DMS114 treated with DMSO at 0.1 percent for 48 hours (cell line): ENCODE results near the gene RBX1.
"Not testable (repeated sequence)": the region's sequence is repeated elsewhere in the genome, so short reads cannot be mapped to it uniquely, and the experiment has no call there.

ENCODE experiments used
- DNase-seq: peaks from one replicate; lab custom pipeline; 2025; ENCODE audit not compliant: unreplicated experiment; lab: John Stamatoyannopoulos, UW

RBX1 gene

DNA sequence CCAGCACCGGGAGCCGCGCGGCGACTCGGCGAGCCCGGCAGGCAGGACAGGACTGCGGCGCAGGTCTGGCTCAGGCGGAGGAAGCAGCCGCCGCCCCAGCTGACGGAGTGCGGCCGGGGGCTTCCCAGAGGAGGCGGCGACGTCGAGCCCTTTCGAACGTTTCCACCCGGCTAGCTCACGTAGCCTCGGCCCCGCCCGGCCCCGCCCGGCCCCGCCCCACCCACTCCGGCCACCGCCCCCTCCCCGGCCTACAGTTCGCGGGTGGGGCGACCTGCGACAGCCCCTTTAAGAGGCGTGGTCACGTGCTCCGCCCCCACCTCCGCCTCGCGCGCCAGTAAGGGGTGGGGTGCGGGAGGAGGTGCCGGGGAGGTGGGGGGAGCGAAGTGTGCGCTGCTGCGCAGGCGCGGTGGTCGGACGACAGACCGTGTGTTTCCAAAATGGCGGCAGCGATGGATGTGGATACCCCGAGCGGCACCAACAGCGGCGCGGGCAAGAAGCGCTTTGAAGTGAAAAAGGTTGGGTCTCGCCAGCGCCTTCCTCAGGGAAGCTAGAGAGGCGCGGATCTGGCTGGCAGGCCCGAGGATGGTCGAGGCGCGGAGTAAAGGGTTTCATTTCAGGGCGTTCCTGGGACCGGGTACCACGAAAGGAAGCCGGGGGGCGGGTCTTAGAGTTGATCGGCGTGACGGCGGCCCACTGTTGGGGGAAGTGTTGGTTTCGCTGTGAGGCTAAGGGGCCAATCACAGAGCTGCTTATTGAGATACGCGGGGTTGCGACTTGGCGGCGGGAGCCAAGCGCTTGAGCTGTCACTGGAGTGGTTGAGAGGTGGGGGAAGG is at the start of gene RBX1:
Gene RBX1 (plus strand): TSS at position 417 of the 833 bp plus-strand sequence. CDS start 21 bp downstream, at position 438.
- peak; percentile 93 for DNase-seq

DNA sequence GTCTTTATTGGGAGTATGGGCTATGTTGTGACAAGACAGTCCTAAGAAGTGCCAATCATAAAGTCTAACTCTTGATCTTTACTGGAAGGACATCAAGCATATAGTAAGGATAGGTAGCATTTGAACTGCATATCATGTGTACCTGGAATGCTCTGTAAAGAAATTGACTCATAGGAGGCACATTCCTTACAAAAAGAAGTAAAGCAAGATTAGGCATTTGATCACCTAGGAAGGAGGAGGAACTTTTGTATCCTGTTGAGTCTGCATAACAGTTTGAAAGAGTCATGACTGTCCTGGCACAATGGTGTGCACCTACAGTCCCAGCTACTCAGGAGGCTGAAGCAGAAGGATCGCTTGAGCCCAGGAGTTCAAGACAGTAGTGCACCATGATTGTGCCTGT is 47.1 kb upstream of the RBX1 start:
- DNase-seq = no peak

DNA sequence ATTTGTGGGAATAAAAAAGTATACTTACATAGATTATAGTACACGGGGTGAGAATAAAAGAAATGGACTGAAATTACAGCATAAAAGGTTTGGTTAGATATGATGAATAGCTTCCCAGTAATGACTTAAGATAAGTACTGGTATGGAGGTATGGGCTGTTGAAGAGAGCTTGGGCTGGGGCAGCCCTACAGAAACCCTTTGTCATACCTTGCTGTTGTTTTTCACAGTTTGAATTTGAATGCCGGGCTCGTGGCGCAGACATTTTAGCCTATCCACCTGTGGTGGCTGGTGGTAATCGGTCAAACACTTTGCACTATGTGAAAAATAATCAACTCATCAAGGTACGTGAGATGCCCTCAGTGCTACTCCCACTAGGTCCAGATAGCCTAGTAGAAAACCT is 42.3 kb upstream of the RBX1 start:
- no peak for DNase-seq

DNA sequence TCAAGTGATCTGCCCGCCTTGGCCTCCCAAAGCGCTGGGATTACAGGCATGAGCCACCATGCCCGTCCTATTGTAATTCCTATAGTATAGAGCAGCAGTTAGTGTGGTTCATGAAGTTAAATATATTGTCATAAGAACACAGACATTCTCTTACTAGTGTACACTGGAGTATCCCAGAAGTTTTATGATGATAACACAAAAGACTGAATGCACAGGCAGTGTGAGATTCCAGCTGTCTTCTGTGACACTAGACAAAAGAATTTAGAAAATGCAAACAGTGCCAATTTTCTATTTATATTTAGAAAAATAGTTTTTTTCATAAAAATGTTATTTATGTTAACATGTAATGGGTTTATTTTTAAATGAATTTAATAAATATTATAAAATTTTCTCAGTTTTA is 39.4 kb upstream of the RBX1 start:
- no peak for DNase-seq

DNA sequence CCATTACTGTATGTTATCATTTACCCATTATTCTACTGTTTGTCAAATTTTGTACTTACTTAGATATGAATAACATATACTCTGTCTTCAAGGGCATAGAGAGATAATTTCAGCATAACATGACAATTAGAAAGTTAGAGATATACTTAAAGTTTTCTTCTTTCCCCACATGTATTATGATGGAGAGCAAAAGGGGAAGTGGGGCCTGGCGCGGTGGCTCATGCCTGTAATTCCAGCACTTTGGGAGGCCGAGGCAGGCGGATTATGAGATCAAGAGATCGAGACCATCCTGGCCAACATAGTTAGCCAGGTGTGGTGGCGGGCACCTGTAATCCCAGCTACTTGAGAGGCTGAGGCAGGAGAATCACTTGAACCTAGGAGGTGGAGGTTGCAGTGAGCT is 38.2 kb upstream of the RBX1 start:
- not testable (repeated sequence) for DNase-seq

DNA sequence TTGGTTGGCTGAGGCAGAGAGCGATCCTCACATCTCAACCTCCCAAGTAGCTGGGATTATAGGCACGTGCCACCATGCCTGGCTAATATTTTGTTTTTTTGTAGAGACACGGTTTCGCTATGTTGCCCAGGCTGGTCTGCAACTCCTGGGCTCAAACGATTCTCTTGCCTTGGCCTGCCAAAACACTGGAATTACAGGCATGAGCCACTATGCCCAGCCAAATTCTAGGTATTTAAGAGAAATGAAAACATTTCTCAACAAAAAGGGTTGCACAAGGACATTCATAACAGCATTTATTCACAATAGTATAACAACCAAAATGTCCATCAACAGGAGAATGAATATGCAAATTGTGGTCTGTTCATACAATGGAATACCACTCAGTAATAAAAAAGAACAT is 31.7 kb upstream of the RBX1 start:
- DNase-seq = no peak

DNA sequence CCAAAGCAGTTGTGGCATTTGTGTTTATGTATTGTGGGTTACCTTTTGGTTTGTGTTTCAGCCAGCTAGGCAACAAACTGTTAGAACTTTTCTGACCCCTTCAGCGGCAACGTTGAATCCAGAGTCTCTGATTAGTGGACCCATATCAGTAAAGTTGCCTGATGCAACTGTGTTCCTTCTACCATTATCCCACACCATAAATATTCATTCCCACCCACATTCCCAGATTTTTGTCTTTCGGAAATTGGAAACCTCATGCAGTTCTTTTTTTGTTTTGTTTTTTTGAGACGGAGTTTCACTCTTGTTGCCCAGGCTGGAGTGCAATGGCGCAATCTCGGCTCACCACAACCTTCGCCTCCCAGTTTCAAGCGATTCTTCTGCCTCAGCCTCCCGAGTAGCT is 30.7 kb upstream of the RBX1 start:
- DNase-seq = no peak

DNA sequence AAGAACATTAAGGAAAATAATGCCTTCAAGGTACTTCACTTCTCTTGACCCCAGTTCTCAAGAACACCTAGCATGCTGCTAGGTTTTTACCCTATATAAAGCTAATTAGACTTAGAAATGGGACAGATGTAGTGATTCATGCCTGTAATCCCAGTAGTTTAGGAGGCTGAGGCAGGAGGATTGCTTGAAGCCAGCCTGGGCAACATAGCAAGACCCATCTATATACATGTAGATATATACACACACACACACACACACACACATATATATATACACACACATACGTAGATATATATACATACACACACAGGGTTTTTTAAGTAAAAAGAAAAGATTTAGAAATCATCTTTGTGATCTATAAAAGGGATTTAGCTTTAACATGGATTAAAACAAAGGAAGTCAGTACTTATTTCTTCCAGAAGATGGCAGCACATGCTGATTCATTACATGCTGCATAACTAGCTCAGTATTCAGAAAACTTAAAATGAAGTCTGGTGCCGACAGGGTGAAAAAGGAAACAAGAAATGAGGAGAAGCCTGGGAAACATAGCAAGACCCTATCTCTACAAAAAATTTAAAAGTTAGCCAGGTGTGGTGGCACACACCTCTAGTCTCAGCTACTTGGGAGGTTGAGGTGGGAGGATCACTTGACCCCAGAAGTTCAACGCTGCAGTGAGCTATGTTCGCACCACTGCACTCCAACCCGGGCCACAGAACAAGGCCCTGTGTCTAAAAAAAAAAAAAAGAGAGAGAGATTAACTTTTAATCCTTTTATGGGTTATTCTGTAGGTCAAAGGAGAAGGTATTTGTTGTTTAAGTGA is 28.5 kb upstream of the RBX1 start:
- DNase-seq = peak; percentile 50

DNA sequence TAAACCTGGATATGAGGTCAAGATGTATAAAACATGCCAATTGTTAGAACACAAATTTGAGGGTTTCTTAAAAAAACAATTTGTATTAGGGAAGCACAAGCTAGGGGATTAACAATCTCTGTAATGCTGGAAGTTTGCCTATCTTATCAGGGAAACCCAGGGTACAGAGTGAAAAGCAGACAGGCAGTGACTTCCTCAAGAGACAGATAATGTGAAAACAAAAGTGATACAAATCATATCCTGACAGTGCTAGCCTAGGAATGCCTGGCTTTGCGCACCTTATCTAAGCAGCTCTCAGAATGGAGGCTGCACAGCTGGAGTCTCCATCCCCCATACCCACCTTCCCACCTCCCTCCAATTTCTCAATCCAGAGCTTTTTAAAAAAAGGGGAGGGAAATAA is 22.5 kb upstream of the RBX1 start:
- DNase-seq = no peak

DNA sequence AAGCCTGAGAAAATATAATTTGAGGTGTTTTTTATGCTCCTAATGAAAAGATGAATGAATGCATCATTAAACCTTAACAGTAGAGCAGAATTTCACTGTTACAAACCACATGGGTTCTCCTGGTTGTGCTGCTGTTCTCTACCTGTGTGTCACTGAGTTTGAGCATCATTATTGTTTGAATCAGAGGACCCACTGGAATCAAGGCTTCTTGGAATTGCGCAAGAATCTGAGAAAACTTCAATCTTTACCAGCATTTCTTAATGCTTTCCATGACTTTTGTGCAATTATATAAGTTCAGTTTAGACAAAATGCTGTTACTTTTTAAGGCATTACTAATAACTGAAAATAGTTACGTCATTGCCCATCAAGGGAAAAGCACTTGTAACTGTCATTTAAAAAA is 18.8 kb upstream of the RBX1 start:
- DNase-seq = no peak

DNA sequence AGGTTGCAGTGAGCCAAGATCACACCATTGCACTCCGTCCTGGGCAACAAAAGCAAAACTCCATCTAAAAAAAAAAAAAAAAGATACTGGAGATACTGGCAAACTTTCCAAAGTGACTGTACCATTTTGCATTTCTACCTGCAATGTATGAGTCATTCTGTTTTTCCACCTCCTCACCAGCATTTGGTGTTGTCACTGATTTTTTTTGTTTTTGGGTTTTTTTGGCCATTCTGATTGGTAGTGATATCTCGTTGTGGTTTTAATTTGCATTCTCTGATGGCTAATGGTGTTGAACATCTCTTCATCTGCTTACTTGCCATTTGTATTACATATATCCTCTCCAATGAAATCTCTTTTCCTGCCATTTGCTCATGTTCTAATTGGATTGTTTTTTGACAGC is 12.0 kb upstream of the RBX1 start:
- DNase-seq = no peak

DNA sequence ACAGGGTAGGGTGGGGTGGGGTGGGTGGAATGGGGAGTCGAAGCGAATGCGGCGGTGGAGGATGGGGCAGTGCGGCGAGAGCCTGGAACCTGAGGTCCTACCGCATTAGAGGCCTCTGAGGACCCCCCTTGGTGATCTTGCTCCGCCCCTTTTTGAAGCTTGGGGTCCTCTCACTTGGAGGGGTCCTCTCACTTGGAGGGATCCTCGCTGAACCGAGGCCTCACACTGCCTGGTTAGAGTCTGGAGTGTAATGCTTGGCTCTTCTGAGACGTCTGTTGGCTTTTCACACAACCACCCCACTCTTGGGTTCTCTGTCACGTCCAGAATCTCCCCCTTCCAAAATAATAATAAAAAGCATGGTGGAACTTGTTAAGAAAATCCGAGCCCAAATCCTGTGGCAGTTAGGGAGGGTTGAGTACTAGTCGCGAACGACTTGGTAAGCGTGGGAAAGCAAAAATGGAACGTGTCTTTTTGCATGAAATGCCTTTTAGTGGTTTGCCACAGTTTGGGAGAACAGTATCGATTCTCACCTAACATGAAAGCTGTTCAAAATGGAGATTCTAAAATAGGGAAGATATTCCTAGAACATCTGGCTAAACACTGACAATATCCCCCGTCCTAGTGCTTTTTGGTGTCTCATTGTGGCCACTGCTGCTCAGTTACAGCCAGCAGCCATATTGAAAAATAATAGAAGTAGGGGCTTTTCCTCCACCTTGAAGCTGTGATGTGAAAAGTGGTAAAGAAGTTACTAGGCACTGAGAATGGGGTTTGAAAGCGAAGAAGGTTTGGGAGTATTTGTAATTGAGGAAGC is 822 bp downstream of the RBX1 start:
- no peak for DNase-seq

DNA sequence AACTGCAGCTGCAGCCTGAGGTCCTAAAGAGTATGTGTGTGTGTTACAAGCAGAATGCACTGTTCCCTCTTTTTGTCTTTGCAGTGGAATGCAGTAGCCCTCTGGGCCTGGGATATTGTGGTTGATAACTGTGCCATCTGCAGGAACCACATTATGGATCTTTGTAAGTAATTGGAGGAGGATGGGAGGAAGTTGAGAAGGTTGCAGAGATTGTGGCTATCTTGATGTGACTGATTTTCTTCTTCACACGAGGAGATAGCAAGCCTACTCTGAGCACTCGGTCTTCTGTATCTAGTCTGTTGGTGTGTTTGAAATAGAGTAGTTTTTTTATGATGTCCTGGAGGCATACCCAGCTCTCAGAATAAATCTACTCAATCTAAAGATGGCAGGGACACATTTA is 2.3 kb downstream of the RBX1 start:
- DNase-seq = no peak

DNA sequence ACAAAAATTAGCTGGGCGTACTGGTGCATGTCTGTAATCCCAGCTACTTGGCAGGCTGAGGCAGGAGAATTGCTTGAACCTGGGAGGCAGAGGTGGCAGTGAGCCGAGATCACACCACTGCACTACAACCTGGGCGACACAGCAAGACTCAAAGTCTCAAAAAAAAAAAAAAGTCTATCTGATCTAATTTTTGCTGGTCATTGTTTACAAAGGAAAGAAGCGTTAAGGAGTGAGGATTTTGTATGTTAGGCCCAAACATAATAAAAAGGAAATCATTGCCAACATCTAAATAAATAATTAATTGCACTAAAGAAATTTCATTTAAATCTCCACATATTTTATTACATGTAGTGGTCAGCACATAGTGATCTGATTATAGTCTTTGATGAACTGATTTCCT is 2.9 kb downstream of the RBX1 start:
- no peak for DNase-seq

DNA sequence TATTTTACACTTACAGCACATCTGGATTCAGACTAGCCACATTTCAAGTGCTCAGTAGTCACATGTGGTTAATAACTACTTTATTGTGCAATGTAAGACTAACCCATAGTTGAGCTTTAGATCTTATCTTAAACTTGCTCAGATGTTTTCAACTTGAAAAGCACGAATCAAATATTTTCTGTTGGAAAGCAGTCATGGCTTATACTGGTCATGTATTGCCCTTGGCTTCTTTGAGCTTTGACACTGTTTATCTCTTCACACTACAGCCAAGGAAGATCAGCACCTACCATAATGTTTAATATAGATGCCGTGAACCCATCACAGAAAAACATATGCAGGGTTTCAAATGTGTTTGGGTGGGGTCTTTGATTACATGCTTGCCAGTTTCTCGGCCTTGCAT is 4.4 kb downstream of the RBX1 start:
- DNase-seq = no peak

DNA sequence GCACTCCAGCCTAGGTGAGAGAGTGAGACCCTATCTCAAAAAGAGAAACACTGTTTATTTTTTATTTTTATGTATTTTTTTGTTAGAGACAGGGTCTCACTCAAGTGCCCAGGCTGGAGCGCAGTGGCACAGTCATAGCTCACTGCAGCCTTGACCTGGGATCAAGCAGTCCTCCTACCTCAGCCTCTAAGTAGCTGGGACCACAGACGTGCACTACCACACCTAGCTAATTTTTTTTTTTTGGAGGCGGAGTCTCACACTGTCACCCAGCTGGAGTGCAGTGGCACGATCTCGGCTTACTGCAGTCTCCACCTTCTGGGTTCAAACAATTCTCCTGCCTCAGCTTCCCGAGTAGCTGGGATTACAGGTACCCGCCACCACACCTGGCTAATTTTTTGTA is 6.4 kb downstream of the RBX1 start:
- DNase-seq = no peak

DNA sequence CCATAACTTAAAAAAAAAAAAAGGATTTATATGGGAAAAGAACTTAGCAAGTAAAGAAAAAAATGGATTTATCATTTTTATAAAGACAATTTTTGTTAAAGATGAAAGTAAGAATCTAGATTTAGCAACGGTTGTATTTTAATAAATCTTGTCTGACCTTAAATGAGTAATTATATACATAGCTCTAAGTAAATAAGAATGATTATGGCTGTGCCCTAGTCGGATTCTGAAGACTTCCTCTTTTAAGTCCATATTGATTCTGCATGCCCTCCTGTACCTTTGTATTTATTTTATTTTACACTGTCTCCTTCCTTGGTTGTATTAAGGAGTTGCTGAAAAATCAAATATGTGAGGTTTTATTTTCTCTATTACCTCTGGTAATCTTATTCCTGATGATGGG is 7.1 kb downstream of the RBX1 start:
- DNase-seq = no peak

DNA sequence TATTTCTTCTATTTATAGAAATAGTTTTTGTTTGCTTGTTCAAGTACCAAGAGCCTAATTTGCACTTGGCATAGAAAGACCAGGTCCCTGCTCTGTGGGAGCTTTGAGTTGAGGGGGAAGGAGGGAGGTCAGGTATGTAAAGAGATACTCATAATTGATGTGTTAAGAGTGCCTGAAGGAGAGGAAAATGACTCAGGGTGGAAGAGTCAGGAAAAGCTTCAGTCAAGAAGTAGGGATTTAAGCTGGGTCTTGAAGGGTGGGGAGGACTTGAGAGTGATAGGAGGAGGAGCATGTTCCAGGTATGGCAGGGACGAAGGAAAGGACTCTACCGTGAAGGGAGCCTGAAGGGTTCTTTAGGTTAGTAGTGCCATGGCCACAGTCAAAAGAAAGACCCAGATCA is 9.0 kb downstream of the RBX1 start:
- no peak for DNase-seq

DNA sequence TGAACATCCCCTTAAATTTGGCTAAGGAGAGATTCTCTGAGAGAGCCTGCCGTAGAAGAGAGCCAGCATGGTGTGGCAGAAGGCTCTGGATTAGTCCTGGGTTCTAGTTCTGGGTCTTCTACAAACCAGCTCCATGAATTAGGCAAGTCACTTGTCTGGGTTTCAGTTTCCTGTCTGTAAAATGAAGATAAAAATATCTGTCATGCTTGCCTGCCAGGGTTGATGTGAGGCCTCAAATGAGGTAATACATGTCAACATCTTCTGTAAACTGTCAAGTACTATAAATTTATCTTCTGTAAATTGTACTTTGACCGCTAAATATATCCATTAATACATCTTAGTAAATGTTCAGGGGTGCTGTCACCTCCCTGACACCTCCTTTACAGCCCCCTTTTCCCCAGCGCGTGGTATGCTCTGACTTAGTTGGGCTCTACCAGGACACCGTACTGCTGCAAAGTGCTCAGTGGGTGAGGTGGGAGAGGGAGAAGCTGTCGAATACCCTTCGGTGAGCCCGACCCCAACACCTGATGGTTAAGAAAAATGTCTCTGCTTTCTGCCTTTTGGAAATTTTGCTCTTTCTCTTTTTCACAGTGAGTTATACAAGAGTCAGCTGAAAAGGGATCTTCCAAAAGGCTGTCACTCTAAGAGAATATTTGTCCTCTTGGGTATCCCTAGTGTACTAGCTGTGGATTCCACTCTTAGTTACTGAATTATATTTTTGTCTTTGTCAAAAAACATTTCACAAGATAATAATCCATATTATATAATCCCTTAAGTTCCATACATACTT is 15.0 kb downstream of the RBX1 start:
- DNase-seq = no peak

DNA sequence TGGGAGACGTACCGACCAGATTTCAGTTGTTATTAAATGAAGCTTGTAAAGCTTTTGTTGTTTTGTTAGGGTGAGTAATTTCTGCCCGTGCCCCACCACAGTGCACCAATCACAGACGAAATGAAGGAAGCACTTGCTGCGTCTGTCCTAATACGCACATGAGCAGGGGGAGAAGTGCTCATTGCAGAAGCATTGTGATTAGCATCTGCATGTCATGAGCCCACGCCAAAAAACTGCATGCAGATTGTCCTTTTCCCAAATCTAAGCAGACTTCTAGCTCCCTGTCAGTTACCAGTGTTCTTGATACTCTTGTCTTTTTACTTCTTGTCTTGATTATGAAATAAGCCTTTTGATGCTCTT is 15.5 kb downstream of the RBX1 start:
- DNase-seq = no peak
